Hepatocyte (in vitro differentiated cells): ENCODE measurements around the gene HYAL1. TPM values are rescaled to one million over a fixed set of nuclear protein-coding genes. Genes with fewer than 3 reads are reported as not detected.
A peak's percentile ranks its signal among the peaks of the same experiment; 100 is the strongest.

ENCODE experiments used
- DNase-seq: peaks from one replicate; pipeline ENCODE4 v3.0.0-alpha.2; 2016; ENCODE audit warnings: low spot score
- H2AFZ ChIP-seq: fragments of 200-600 bp; sonication (generic); 2 replicates; pipeline ENCODE4 v1.6.0; 2016; ENCODE audit warnings: antibody characterized with exemption, mild to moderate bottlenecking
- H3K27ac ChIP-seq: fragments of 200-600 bp; sonication (generic); 2 replicates; pipeline ENCODE4 v1.5.1; 2016; ENCODE audit warnings: mild to moderate bottlenecking
- H3K27me3 ChIP-seq: fragments of 200-600 bp; sonication (generic); 2 replicates; pipeline ENCODE4 v1.6.1; 2016
- H3K36me3 ChIP-seq: fragments of 200-600 bp; sonication (generic); replicated peaks from 2 replicates; pipeline ENCODE4 v1.5.1; 2016; ENCODE audit warnings: low read depth; ENCODE audit not compliant: insufficient read depth
- H3K4me1 ChIP-seq: fragments of 200-600 bp; sonication (generic); 2 replicates; pipeline ENCODE4 v1.5.1; 2016; ENCODE audit warnings: mild to moderate bottlenecking, moderate library complexity; ENCODE audit not compliant: insufficient read depth
- H3K4me2 ChIP-seq: fragments of 200-600 bp; sonication (generic); 2 replicates; pipeline ENCODE4 v1.6.0; 2016
- H3K4me3 ChIP-seq: fragments of 200-600 bp; sonication (generic); 2 replicates; pipeline ENCODE4 v1.5.1; 2016; ENCODE audit warnings: mild to moderate bottlenecking
- H3K79me2 ChIP-seq: fragments of 200-600 bp; sonication (generic); 2 replicates; pipeline ENCODE4 v1.6.0; 2017; ENCODE audit warnings: mild to moderate bottlenecking
- H3K9me2 ChIP-seq: fragments of 200-600 bp; sonication (generic); replicated peaks from 2 replicates; pipeline ENCODE4 v1.6.0; 2017; ENCODE audit warnings: mild to moderate bottlenecking; ENCODE audit not compliant: insufficient read depth
- H3K9me3 ChIP-seq: fragments of 200-600 bp; sonication (generic); 2 replicates; pipeline ENCODE4 v1.5.1; 2016; ENCODE audit warnings: low read depth, mild to moderate bottlenecking
- H4K20me1 ChIP-seq: fragments of 200-600 bp; sonication (generic); 2 replicates; pipeline ENCODE4 v1.6.0; 2016; ENCODE audit warnings: mild to moderate bottlenecking; ENCODE audit not compliant: insufficient read depth, poor library complexity, severe bottlenecking
- EZH2 ChIP-seq: fragments of 200-600 bp; sonication (generic); IDR thresholded peaks from 2 replicates; pipeline ENCODE4 v1.6.1; 2016; ENCODE audit warnings: antibody characterized with exemption, mild to moderate bottlenecking, borderline replicate concordance
- EZH2phosphoT487 ChIP-seq: fragments of 200-600 bp; sonication (generic); IDR thresholded peaks from one replicate; pipeline ENCODE4 v1.6.1; 2018; ENCODE audit warnings: antibody characterized with exemption, mild to moderate bottlenecking, low read depth, moderate library complexity; ENCODE audit not compliant: unreplicated experiment, severe bottlenecking
- WGBS: methylation state at CpG from one replicate; pipeline ENCODE4 v1.1.6; 2016; ENCODE audit warnings: low lambda C conversion rate; ENCODE audit errors: missing lambda C conversion rate; 5-methylcytosine and 5-hydroxymethylcytosine counted together
- polyA plus RNA-seq: library from polyadenylated mRNA; unstranded; fragments of >200 nt; fragmentation: Nextera tagmentation; extraction: Ambion mirVana; gene quantifications from 2 replicates; pipeline ENCODE4 v1.2.1, GENCODE V29; 2016
- total RNA-seq: library from RNA; depleted of rRNA; stranded (reverse); fragments of >200 nt; gene quantifications from 2 replicates; pipeline ENCODE4 v1.2.3, GENCODE V29; 2014
- TF ChIP-seq, protein P1 (sequence below): fragments of 200-600 bp; sonication (generic); IDR thresholded peaks from 2 replicates; pipeline ENCODE4 v1.5.1; 2016; ENCODE audit warnings: antibody characterized with exemption, mild to moderate bottlenecking; ENCODE audit not compliant: poor library complexity

Gene HYAL1
- total and polyA plus RNA-seq, 2 experiments from 2014 or later = 11.8 to 22.3 TPM

DNA sequence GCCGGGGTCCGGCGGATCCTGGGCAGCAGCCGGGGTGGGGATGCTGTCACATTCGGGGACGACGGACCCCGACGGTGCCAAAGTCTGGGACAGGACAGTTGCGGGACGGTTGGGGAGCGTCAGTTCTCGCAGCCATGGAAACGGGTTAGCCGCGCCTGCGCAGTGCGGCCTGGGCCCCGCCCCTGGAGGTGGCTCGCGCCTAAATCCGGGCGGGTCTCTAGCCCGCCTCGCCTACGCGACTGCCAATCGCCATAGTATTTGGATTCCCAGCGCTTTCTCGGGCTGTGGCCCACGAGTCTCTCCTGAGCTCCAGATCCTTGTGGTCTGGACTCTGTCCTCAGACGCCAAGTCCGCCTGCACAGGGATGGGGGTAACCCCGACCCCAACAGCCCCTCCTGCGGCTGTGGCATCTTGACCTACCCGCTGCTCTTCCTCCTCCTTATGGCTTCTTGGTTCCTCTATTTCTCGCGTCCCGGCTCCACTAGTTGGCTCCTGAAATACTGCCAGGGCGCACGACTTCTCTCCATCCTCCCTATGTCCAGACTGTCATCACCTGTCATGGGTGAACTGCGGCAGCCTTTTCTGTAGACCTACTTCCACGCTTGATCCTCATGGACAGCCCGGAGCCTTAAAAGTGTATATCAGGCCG, 42.3 kb upstream of the HYAL1 start, which contains the start of gene ZMYND10:
ZMYND10 (minus strand) TSS at position 147 of the 649 bp plus-strand sequence. CDS start 153 bp downstream, outside the sequence.
- H3K79me2 ChIP-seq = peaks cover 11% of the 10 kb centered on the region
- no peaks in the 10 kb centered on the region for H3K9me2 ChIP-seq
- H3K27me3 ChIP-seq = peaks cover 13% of the 10 kb centered on the region
- no peak within 1 kb of the TSS for H3K27ac ChIP-seq
- H4K20me1 ChIP-seq = no peaks in the 10 kb centered on the region
- H3K36me3 ChIP-seq = no peaks in the 10 kb centered on the region
- H3K4me3 ChIP-seq = peak within 1 kb of the TSS; percentile 38
- peak; percentile 66 for DNase-seq
- TF ChIP-seq EZH2phosphoT487 (no peak), EZH2 (no peak)
- TF ChIP-seq, protein P1, sequence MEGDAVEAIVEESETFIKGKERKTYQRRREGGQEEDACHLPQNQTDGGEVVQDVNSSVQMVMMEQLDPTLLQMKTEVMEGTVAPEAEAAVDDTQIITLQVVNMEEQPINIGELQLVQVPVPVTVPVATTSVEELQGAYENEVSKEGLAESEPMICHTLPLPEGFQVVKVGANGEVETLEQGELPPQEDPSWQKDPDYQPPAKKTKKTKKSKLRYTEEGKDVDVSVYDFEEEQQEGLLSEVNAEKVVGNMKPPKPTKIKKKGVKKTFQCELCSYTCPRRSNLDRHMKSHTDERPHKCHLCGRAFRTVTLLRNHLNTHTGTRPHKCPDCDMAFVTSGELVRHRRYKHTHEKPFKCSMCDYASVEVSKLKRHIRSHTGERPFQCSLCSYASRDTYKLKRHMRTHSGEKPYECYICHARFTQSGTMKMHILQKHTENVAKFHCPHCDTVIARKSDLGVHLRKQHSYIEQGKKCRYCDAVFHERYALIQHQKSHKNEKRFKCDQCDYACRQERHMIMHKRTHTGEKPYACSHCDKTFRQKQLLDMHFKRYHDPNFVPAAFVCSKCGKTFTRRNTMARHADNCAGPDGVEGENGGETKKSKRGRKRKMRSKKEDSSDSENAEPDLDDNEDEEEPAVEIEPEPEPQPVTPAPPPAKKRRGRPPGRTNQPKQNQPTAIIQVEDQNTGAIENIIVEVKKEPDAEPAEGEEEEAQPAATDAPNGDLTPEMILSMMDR = no peak
- H2AFZ ChIP-seq = peak within 1 kb of the TSS; percentile 74
- H3K4me2 ChIP-seq = peak within 1 kb of the TSS; percentile 98
- WGBS = 17% methylated on average over 44 of the region's 45 CpGs
- H3K4me1 ChIP-seq = peaks cover 23% of the 10 kb centered on the region
- no peaks in the 10 kb centered on the region for H3K9me3 ChIP-seq

DNA sequence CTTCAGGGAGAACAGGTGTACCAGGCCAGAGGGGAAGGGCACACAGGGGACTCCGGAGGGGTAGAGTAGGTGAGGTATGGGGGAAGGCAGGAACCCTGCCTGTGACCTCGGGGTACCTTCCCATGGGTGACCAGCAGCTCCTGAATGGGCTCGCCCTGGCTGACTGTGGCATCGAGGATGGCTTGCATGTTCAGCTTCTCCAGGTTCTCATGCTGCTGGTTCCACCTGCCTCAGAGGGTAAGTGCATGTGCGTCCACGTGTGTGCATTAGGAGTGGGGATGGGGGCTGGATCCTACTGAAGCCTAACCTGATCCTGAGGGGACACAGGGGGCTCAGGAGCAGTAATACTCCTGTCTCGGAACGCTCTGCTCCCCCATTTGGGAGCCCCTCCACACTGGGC, 41.6 kb upstream of the HYAL1 start:
- 57% methylated on average over 6 of the region's 8 CpGs for WGBS
- no peak for TF ChIP-seq EZH2phosphoT487
- TF ChIP-seq, protein P1 = no peak
- no peak for TF ChIP-seq EZH2
- Histone ChIP-seq H3K4me2 (peak overlapping the region; percentile 98), H3K9me2 (no peaks in the 10 kb centered on the region), H2AFZ (no peak overlapping the region), H3K4me3 (no peak overlapping the region), H3K27me3 (peaks cover 20% of the 10 kb centered on the region), H4K20me1 (no peaks in the 10 kb centered on the region), H3K27ac (no peak overlapping the region), H3K4me1 (peaks cover 25% of the 10 kb centered on the region), H3K36me3 (no peaks in the 10 kb centered on the region), H3K79me2 (peaks cover 8% of the 10 kb centered on the region), H3K9me3 (no peaks in the 10 kb centered on the region)
- DNase-seq = no peak

DNA sequence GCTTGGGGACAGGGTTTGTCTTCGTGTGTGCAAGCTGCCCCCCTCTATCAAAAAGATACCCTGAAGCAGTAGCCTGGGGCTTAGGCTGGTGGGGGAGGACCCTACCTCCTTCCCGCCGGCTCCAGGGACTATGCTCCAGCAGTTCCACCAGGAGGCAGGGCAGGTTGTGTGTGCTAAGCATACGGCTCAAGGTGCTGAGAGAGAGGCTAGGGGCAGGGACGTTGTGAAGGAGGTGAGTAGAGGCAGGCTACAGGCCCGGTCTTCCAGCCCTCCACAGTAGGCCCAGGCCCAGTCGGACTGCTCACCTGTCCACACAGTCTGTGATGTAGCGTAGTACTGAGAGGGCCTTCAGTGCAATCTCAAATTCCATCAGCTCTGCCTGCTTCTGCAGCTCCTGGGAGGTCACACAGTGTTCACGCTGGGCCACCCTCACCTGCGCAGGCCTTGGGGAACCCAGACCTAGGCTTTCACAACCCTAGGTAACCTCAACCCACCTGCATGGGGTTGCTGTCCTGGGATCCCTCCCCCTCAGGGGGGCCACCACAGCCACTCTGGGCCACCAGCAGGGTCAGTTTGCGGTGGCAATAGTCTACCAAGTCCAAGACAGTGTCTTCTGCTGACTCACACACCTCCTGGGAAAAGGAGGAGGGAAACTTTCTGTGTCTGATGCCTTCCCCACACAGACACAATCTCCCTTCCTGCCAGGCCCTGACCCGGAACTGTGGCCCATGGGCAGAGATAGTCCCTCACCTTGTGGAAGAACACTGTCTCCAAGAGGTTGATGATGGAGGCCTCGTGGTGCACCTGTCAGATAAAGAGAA, 39.6 kb upstream of the HYAL1 start:
- Histone ChIP-seq H3K4me3 (no peak overlapping the region), H3K27me3 (peaks cover 25% of the 10 kb centered on the region), H3K79me2 (no peaks in the 10 kb centered on the region), H4K20me1 (no peaks in the 10 kb centered on the region), H3K4me1 (peaks cover 22% of the 10 kb centered on the region), H3K9me3 (no peaks in the 10 kb centered on the region), H3K27ac (no peak overlapping the region), H3K36me3 (no peaks in the 10 kb centered on the region), H2AFZ (no peak overlapping the region), H3K4me2 (no peak overlapping the region), H3K9me2 (no peaks in the 10 kb centered on the region)
- TF ChIP-seq, protein P1 = no peak
- TF ChIP-seq EZH2 (no peak), EZH2phosphoT487 (no peak)
- WGBS = 72% methylated on average over 13 of the region's 13 CpGs
- DNase-seq = no peak
